Panc1 (cell line): ENCODE measurements around the gene IKZF3.

Experiments
- CTCF ChIP-seq: fragments of 450-650 bp; IDR thresholded peaks from 2 replicates; pipeline ENCODE4 v1.5.1; 2017; ENCODE audit warnings: mild to moderate bottlenecking
- SIN3A ChIP-seq: IDR thresholded peaks from 2 replicates; pipeline ENCODE4 v1.6.1; 2012; ENCODE audit warnings: low read depth, mild to moderate bottlenecking, low read length, moderate library complexity, borderline replicate concordance; ENCODE audit not compliant: insufficient read depth

GRCh38 chr17:39765766-39766165 is 98.3 kb downstream of the IKZF3 start:
- no peak for TF ChIP-seq CTCF
- TF ChIP-seq SIN3A, result no peak
